CD4-positive, alpha-beta T cell treated with Interleukin-10 for 1 hour (primary cell): ENCODE results near the gene G3BP1.
"Not testable (repeated sequence)": the region's sequence is repeated elsewhere in the genome, so short reads cannot be mapped to it uniquely, and the experiment has no call there.

Experiments
- DNase-seq: peaks from one replicate; pipeline ENCODE4 v3.0.0-alpha.2; 2020

Gene G3BP1

GRCh38 chr5:151800532-151800931 is 28.8 kb downstream of the G3BP1 start:
- DNase-seq: no peak

GRCh38 chr5:151805414-151806223 is 33.9 kb downstream of the G3BP1 start:
- DNase-seq: no peak

- DNase-seq: no peak
Observed at GRCh38 chr5:151808451-151809169, 36.9 kb downstream of the G3BP1 start.

- no peak for DNase-seq
Observed at GRCh38 chr5:151810449-151810848, 38.7 kb downstream of the G3BP1 start.

- no peak for DNase-seq
Observed at GRCh38 chr5:151810897-151811296, 39.1 kb downstream of the G3BP1 start.

- no peak for DNase-seq
Observed at GRCh38 chr5:151811593-151812321, 40.0 kb downstream of the G3BP1 start.

GRCh38 chr5:151812757-151813309 is 41.1 kb downstream of the G3BP1 start:
- no peak for DNase-seq

GRCh38 chr5:151815051-151815450 is 43.3 kb downstream of the G3BP1 start:
- no peak for DNase-seq

GRCh38 chr5:151819830-151820229 is 48.1 kb downstream of the G3BP1 start:
- DNase-seq: no peak

GRCh38 chr5:151820271-151820670 is 48.5 kb downstream of the G3BP1 start:
- no peak for DNase-seq

GRCh38 chr5:151820903-151821302 is 49.1 kb downstream of the G3BP1 start:
- no peak for DNase-seq

- DNase-seq: no peak
Observed at GRCh38 chr5:151822141-151822540, 50.4 kb downstream of the G3BP1 start.

- peak; percentile 55 for DNase-seq
Observed at GRCh38 chr5:151825445-151825844, 53.7 kb downstream of the G3BP1 start.

GRCh38 chr5:151829370-151829769 is 57.6 kb downstream of the G3BP1 start:
- DNase-seq: no peak

GRCh38 chr5:151832843-151833242 is 61.1 kb downstream of the G3BP1 start:
- DNase-seq: not testable (repeated sequence)

GRCh38 chr5:151846765-151847164 is 75.0 kb downstream of the G3BP1 start:
- DNase-seq: no peak

GRCh38 chr5:151847871-151848270 is 76.1 kb downstream of the G3BP1 start:
- no peak for DNase-seq

GRCh38 chr5:151855701-151856100 is 83.9 kb downstream of the G3BP1 start:
- DNase-seq: no peak

GRCh38 chr5:151856861-151857260 is 85.1 kb downstream of the G3BP1 start:
- DNase-seq: no peak

- not testable (repeated sequence) for DNase-seq
Observed at GRCh38 chr5:151860867-151861266, 89.1 kb downstream of the G3BP1 start.
